A549 (cell line): ENCODE measurements around the gene GET4. TPM values are rescaled to one million over a fixed set of nuclear protein-coding genes. Genes with fewer than 3 reads are reported as not detected.

Experiments used
- ATAC-seq, 2 experiments: fragments of 200-7000 bp in 1 of 2; fragments of >200 bp in 1 of 2; cut with Nextera tagmentation in 1 of 2; cut with Tn5 transposase in 1 of 2; 3 replicates each; pipeline versions ENCODE4 v1.8.0 to v1.9.1; 2018 to 2020; ENCODE audit warnings: mild to moderate bottlenecking in 1 of 2, moderate library complexity in 1 of 2
- CTCF ChIA-PET: fragments of 300-600 bp; sonication (Branson Sonifier 250); formaldehyde crosslinking; extraction: SDS; loops from one replicate; lab custom pipeline; 2021; ENCODE audit warnings: antibody characterized with exemption, inconsistent platforms; lab: Yijun Ruan, JAX
- POLR2A ChIA-PET: fragments of 350-600 bp; formaldehyde crosslinking; extraction: SDS; loops from one replicate; lab custom pipeline; 2021; ENCODE audit warnings: antibody characterized with exemption, inconsistent platforms; lab: Yijun Ruan, JAX
- DNase-seq, 2 experiments: peaks; one replicate each; pipeline versions ENCODE4 v3.0.0 to v3.0.0-alpha.2; 2011 to 2016; ENCODE audit warnings: low read depth in 1 of 2, low spot score in 1 of 2
- FAIRE-seq: peaks from 2 replicates; lab custom pipeline; 2011; peaks lifted over from hg19 to GRCh38; lab: Jason Lieb, UNC
- H3K27ac ChIP-seq, 2 experiments: fragments of >200 bp; sonication (Bioruptor Twin); formaldehyde crosslinking; 3 replicates each; pipeline ENCODE4 v1.5.1; 2016 to 2017
- H3K4me1 ChIP-seq: fragments of >200 bp; sonication (Bioruptor Twin); formaldehyde crosslinking; 3 replicates; pipeline ENCODE4 v1.6.1; 2016
- H3K4me2 ChIP-seq: fragments of >200 bp; sonication (Bioruptor Twin); formaldehyde crosslinking; 3 replicates; pipeline ENCODE4 v1.6.1; 2016
- H3K4me3 ChIP-seq: fragments of >200 bp; sonication (Bioruptor Twin); formaldehyde crosslinking; 3 replicates; pipeline ENCODE4 v1.5.1; 2016
- H3K9me3 ChIP-seq: fragments of >200 bp; sonication (Bioruptor Twin); formaldehyde crosslinking; 3 replicates; pipeline ENCODE4 v1.6.1; 2016
- CBX2 ChIP-seq: fragments of 200-600 bp; sonication (generic); IDR thresholded peaks from 2 replicates; pipeline ENCODE4 v1.6.1; 2016; ENCODE audit warnings: low read depth, mild to moderate bottlenecking, borderline replicate concordance
- CBX8 ChIP-seq: fragments of 200-600 bp; sonication (generic); IDR thresholded peaks from 2 replicates; pipeline ENCODE4 v1.6.1; 2016
- CEBPB ChIP-seq, 2 experiments: fragments of >200 bp in 1 of 2; sonication (Bioruptor Twin) in 1 of 2; formaldehyde crosslinking in 1 of 2; IDR thresholded peaks; 2 replicates each; pipeline ENCODE4 v1.6.1; 2012 to 2016
- EHF ChIP-seq: fragments of 250-450 bp; sonication (Bioruptor Pico); IDR thresholded peaks from 2 replicates; pipeline ENCODE4 v1.5.0; 2020; ENCODE audit warnings: mild to moderate bottlenecking
- EHMT2 ChIP-seq: fragments of 200-600 bp; sonication (generic); IDR thresholded peaks from 2 replicates; pipeline ENCODE4 v1.6.1; 2016; ENCODE audit warnings: antibody characterized with exemption, low read depth, mild to moderate bottlenecking, moderate library complexity
- EP300 ChIP-seq, 2 experiments: fragments of >200 bp; sonication (Bioruptor Twin); formaldehyde crosslinking; IDR thresholded peaks; 2 replicates in 1 of 2; 3 replicates in 1 of 2; pipeline ENCODE4 v1.6.1; 2016 to 2017
- FOXS1 ChIP-seq: fragments of 250-450 bp; sonication (Bioruptor Pico); IDR thresholded peaks from 2 replicates; pipeline ENCODE4 v1.5.0; 2020; ENCODE audit warnings: mild to moderate bottlenecking, moderate library complexity
- HOXB5 ChIP-seq: fragments of 250-450 bp; sonication (Bioruptor Pico); IDR thresholded peaks from 2 replicates; pipeline ENCODE4 v1.5.0; 2020; ENCODE audit warnings: mild to moderate bottlenecking, moderate library complexity
- MYC ChIP-seq: IDR thresholded peaks from 2 replicates; pipeline ENCODE4 v1.6.1; 2012; ENCODE audit warnings: mild to moderate bottlenecking, inconsistent platforms, low read length, improper control_type of control experiment, borderline replicate concordance
- POLR2A ChIP-seq: IDR thresholded peaks from 2 replicates; pipeline ENCODE4 v1.6.1; 2012; ENCODE audit warnings: mild to moderate bottlenecking, low read length
- WGBS: methylation state at CpG from one replicate; pipeline ENCODE4 v1.1.6; 2017; ENCODE audit errors: missing lambda C conversion rate; 5-methylcytosine and 5-hydroxymethylcytosine counted together
- polyA plus RNA-seq, 4 experiments: library from polyadenylated mRNA; depleted of rRNA in 3 of 4; stranded (reverse); fragments of >200 nt; fragmentation: RNase III in 1 of 4; extraction: RNeasy Plus Mini Kit Qiagen cat#74134 plus additional on column Dnase treatment in 1 of 4; gene quantifications; 2 replicates in 3 of 4; 3 replicates in 1 of 4; pipeline ENCODE4 v1.2.3, GENCODE V29; 2011 to 2017
- TF ChIP-seq, protein P1 (sequence below): fragments of >200 bp; sonication (Bioruptor Twin); formaldehyde crosslinking; IDR thresholded peaks from 3 replicates; pipeline ENCODE4 v1.5.1; 2016
- TF ChIP-seq, protein P2 (sequence below): fragments of 250-450 bp; sonication (Bioruptor Pico); IDR thresholded peaks from 2 replicates; pipeline ENCODE4 v1.5.0; 2021; ENCODE audit warnings: mild to moderate bottlenecking, moderate library complexity, borderline replicate concordance
- TF ChIP-seq, protein P3 (sequence below): fragments of 450-650 bp; IDR thresholded peaks from 2 replicates; pipeline ENCODE4 v1.6.1; 2014; ENCODE audit warnings: antibody characterized with exemption
- TF ChIP-seq, protein P4 (sequence below): fragments of >200 bp; sonication (Bioruptor Twin); formaldehyde crosslinking; IDR thresholded peaks from 2 replicates; pipeline ENCODE4 v1.6.1; 2016
- TF ChIP-seq, protein P5 (sequence below): IDR thresholded peaks from 2 replicates; pipeline ENCODE4 v1.6.1; 2012

The GET4 gene
- polyA plus RNA-seq, 2 of the 4 experiments (the other 2 are of a cell fraction): 26.1 to 37.0 TPM

DNA sequence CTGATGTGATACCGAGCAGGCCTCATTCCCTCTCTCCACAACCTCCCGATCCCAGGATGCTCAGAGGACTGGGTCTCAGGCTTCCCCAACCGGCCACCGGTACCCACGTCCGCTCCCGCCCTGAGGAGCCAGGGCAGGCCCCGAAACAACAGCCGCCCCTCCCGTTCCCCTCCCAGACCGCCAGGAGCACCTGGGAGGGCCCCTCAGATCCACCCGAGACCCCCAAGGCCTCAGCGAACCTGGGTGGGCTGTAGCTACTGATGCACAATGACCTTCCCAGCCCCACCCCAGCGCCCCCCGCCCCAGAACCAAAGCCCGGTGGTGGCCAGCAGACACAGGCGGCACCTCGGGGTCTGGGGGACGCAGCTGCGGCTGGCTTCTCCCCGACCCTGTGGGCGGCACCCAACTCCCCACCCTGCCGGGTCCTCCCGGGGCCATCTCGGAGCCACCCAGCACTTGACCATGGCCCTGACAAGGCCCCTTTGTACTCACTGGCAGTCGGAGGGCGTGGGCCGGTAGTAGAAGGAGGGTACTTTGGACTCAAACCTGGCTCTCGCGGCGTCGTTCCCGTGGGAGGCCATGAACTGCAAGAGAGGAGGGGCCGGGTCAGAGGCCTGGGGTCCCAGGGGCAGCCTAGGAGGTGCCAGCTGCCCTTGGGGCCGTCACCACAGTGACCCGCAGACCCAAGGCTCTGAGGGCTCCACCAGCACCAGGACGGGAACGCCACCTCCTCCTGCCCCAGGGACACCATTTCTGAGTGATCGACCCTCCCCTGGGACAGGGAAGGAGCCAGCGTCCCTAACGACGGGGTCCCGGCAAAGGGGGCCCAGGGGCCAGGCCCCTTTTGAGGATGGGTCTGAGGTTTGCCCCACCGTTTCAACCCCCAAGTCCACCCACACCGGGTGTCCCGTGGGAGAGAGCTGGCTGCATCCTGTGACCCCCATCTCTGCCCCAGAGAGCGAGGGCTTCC lies 50.0 kb downstream of the GET4 start:
- FAIRE-seq: no peak
- ChIA-PET CTCF (interaction anchor here (1.0 to 2.7 kb wide), 2 partner anchors 18 to 67 kb away, joined by 3 to 11 read pairs; no protein-coding TSS in a partner anchor), POLR2A (no interaction called here)
- Histone ChIP-seq H3K9me3 (no peaks in the 10 kb centered on the region), H3K4me2 (no peak overlapping the region), H3K27ac (no peak overlapping the region), H3K4me3 (no peak overlapping the region), H3K4me1 (peaks cover 5% of the 10 kb centered on the region; the same call in 2 of the 3 replicates)
- no peak for ATAC-seq
- WGBS: 69% methylated on average over 33 of the region's 47 CpGs
- no peak for DNase-seq
- TF ChIP-seq EHF (CRISPR knock-in tag) (no peak), CBX2 (no peak), CEBPB (IDR thresholded peaks at IDR 0.05) (no peak), EHMT2 (no peak), HOXB5 (no peak), CBX8 (no peak), POLR2A (no peak)
- TF ChIP-seq, protein P1, sequence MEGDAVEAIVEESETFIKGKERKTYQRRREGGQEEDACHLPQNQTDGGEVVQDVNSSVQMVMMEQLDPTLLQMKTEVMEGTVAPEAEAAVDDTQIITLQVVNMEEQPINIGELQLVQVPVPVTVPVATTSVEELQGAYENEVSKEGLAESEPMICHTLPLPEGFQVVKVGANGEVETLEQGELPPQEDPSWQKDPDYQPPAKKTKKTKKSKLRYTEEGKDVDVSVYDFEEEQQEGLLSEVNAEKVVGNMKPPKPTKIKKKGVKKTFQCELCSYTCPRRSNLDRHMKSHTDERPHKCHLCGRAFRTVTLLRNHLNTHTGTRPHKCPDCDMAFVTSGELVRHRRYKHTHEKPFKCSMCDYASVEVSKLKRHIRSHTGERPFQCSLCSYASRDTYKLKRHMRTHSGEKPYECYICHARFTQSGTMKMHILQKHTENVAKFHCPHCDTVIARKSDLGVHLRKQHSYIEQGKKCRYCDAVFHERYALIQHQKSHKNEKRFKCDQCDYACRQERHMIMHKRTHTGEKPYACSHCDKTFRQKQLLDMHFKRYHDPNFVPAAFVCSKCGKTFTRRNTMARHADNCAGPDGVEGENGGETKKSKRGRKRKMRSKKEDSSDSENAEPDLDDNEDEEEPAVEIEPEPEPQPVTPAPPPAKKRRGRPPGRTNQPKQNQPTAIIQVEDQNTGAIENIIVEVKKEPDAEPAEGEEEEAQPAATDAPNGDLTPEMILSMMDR: no peak
- TF ChIP-seq, protein P2, sequence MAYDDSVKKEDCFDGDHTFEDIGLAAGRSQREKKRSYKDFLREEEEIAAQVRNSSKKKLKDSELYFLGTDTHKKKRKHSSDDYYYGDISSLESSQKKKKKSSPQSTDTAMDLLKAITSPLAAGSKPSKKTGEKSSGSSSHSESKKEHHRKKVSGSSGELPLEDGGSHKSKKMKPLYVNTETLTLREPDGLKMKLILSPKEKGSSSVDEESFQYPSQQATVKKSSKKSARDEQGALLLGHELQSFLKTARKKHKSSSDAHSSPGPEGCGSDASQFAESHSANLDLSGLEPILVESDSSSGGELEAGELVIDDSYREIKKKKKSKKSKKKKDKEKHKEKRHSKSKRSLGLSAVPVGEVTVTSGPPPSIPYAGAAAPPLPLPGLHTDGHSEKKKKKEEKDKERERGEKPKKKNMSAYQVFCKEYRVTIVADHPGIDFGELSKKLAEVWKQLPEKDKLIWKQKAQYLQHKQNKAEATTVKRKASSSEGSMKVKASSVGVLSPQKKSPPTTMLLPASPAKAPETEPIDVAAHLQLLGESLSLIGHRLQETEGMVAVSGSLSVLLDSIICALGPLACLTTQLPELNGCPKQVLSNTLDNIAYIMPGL (CRISPR knock-in tag): no peak
- TF ChIP-seq, protein P3, sequence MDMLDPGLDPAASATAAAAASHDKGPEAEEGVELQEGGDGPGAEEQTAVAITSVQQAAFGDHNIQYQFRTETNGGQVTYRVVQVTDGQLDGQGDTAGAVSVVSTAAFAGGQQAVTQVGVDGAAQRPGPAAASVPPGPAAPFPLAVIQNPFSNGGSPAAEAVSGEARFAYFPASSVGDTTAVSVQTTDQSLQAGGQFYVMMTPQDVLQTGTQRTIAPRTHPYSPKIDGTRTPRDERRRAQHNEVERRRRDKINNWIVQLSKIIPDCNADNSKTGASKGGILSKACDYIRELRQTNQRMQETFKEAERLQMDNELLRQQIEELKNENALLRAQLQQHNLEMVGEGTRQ: no peak

DNA sequence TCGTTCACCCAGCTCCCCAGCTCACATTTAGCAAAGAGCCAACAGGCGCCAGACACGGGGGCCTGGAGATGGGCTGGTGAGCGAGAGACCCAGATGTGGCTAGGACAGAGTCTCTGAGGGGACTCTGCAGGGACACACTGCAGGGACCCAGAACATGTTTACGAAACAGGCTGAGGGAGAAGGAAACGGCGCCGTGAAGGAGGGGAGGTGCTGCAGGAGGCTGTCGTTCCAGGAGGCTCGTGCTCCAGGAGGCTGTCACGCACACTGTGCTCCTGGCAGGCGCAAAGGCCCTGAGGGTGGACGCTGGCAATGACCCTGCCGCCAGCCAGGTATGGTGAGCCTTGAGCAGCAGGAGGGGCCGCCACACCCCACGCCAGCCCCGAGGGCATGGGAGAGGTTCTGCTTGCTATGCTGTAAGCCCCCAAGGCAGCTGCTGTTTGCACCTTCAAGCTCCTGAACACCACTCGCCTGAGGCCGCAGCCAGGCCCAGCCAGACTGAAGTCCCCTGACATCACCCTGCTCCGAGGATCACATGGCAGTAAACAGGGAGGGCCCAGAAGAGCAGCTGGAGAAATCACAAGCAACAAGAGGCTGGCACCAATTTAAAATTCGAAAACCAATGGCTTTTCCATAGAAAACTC lies 50.8 kb downstream of the GET4 start:
- ATAC-seq (no peak), FAIRE-seq (no peak), DNase-seq (no peak)
- 65% methylated on average over 18 of the region's 21 CpGs for WGBS
- H3K4me2 ChIP-seq: no peak overlapping the region
- H3K4me3 ChIP-seq: no peak overlapping the region
- ChIA-PET POLR2A (no interaction called here), CTCF (interaction anchor here (1.0 to 2.7 kb wide), 2 partner anchors 19 to 66 kb away, joined by 3 to 11 read pairs; no protein-coding TSS in a partner anchor)
- H3K27ac ChIP-seq: no peak overlapping the region
- H3K4me1 ChIP-seq: peaks cover 5% of the 10 kb centered on the region; the same call in 2 of the 3 replicates
- TF ChIP-seq, protein P4, sequence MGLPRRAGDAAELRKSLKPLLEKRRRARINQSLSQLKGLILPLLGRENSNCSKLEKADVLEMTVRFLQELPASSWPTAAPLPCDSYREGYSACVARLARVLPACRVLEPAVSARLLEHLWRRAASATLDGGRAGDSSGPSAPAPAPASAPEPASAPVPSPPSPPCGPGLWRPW: no peak
- TF ChIP-seq MYC: no peak
- no peak for TF ChIP-seq FOXS1
- TF ChIP-seq, protein P5, sequence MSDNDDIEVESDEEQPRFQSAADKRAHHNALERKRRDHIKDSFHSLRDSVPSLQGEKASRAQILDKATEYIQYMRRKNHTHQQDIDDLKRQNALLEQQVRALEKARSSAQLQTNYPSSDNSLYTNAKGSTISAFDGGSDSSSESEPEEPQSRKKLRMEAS: no peak
- no peak for TF ChIP-seq EP300 (IDR thresholded peaks at IDR 0.05)
- TF ChIP-seq POLR2A: no peak
- H3K9me3 ChIP-seq: no peaks in the 10 kb centered on the region
